Activated CD4-positive, alpha-beta T cell treated with anti-CD3 and anti-CD28 coated beads, Interleukin-2, amount 10 ng/mL, durations not matched to agents 7 days and 5 days (primary cell): ENCODE data around the gene SPDYE3. TPM values are rescaled to one million over a fixed set of nuclear protein-coding genes. Genes with fewer than 3 reads are reported as not detected.

Source experiments
- CTCF ChIA-PET: fragments of 350-600 bp; sonication (Branson Sonifier 250); formaldehyde crosslinking; loops from one replicate; lab custom pipeline; 2021; ENCODE audit warnings: antibody characterized with exemption; lab: Charles Lee
- POLR2A ChIA-PET: fragments of 350-600 bp; sonication (Branson Sonifier 250); formaldehyde crosslinking; loops from one replicate; lab custom pipeline; 2021; ENCODE audit warnings: antibody characterized with exemption; lab: Charles Lee
- DNase-seq: peaks from one replicate; pipeline ENCODE4 v3.0.0-alpha.2; 2020
- H3K27ac Mint-ChIP-seq: one replicate; pipeline ENCODE4 v1.8.0; 2021; ENCODE audit warnings: mild to moderate bottlenecking, moderate library complexity, mixed read lengths
- H3K27me3 Mint-ChIP-seq: one replicate; pipeline ENCODE4 v1.8.0; 2021; ENCODE audit warnings: mixed read lengths
- H3K36me3 Mint-ChIP-seq: one replicate; pipeline ENCODE4 v1.8.0; 2021; ENCODE audit warnings: low read depth, mixed read lengths
- H3K4me1 Mint-ChIP-seq: one replicate; pipeline ENCODE4 v1.8.0; 2021; ENCODE audit warnings: mixed read lengths
- H3K4me3 Mint-ChIP-seq: one replicate; pipeline ENCODE4 v1.8.0; 2021; ENCODE audit warnings: mild to moderate bottlenecking, moderate library complexity, mixed read lengths
- H3K9me3 Mint-ChIP-seq: one replicate; pipeline ENCODE4 v1.8.0; 2021; ENCODE audit warnings: mixed read lengths
- total RNA-seq, 2 experiments: library from RNA; stranded (reverse); gene quantifications; one replicate each; pipeline ENCODE4 v1.2.3, GENCODE V29; 2021

Gene SPDYE3
- total RNA-seq, 2 experiments from 2014 or later: not detected

DNA sequence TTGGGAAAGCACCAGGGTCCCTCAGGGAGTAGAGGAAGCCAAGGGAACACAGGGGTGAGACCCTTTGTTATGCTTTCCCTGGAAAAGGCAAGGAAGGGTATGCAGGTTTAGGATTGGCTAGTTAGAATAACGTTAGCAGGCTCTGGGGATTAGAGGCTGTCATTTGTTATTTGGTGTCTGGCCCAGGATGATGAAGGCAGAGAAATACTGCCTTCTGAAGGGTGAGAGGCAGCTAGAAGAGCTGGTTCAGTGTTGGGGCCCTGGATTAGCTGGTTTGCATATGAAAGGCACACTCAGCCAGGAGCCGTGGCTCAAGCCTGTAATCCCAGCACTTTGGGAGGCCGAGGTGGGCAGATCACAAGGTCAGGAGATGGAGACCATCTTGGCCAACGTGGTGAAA lies 62.8 kb downstream of the SPDYE3 start:
- CTCF ChIA-PET: no interaction called here
- no peak for DNase-seq
- POLR2A ChIA-PET: interaction anchor here (0.6 kb wide), 1 partner anchor 946 kb away, joined by 3 read pairs; no protein-coding TSS in a partner anchor
- H3K9me3 Mint-ChIP-seq: no peaks in the 10 kb centered on the region
- H3K4me1 Mint-ChIP-seq: peaks cover 31% of the 10 kb centered on the region
- H3K27me3 Mint-ChIP-seq: no peaks in the 10 kb centered on the region
- H3K36me3 Mint-ChIP-seq: peaks cover 6% of the 10 kb centered on the region
- H3K27ac Mint-ChIP-seq: peak overlapping the region; percentile 46
- H3K4me3 Mint-ChIP-seq: no peak overlapping the region

DNA sequence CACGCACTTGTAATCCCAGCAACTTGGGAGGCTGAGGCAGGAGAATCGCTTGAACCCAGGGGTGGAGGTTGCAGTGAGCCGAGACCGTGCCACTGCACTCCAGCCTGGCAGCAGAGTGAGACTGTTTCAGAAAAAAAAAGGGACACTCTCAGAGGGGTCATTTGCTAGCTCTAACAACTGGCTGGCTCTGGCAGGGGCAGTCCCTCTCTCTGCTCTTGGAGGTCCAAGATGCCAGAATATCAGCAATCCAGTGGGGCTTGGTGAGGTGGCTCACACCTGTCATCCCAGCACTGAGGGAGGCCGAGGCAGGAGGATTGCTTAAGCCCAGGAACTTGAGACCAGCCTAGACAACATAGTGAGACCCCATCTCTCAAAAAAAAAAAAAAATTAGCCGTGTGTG lies 63.2 kb downstream of the SPDYE3 start:
- CTCF ChIA-PET: no interaction called here
- no peaks in the 10 kb centered on the region for H3K9me3 Mint-ChIP-seq
- H3K27me3 Mint-ChIP-seq: no peaks in the 10 kb centered on the region
- H3K36me3 Mint-ChIP-seq: peaks cover 2% of the 10 kb centered on the region
- POLR2A ChIA-PET: interaction anchor here (0.6 kb wide), 1 partner anchor 947 kb away, joined by 3 read pairs; no protein-coding TSS in a partner anchor
- DNase-seq: no peak
- no peak overlapping the region for H3K27ac Mint-ChIP-seq
- H3K4me3 Mint-ChIP-seq: no peak overlapping the region
- H3K4me1 Mint-ChIP-seq: peaks cover 26% of the 10 kb centered on the region

DNA sequence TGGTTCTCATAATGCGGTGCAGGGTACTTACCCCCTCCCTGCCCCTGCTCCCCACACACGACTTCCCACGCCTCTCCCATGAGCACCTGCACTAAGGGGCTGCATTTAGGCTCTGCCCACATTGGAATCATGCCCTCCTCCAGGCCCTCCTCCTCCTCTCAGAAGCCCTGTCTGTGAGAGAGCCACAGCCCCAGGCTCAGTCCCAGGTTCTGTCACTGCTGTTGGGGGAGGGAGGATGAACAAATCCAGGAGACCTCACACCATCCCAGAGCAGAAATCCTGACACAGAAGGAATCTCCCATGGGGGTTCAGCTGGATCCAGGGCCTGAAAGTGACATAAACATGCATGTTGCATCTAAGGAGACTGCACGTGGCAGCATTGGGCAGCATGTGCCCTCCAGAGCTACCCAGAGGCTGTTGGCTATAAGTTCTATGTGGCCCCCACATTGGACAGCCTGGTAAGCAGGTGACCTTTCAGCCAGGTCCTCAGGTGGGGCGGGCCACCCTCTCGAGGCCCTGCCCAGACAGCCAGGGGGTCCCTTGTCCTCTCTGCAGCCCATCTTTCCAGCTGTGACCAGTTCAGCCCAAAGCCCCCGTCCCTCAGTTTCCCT lies 64.2 kb downstream of the SPDYE3 start:
- Mint-ChIP-seq H3K4me3 (no peak overlapping the region), H3K36me3 (peaks cover 2% of the 10 kb centered on the region), H3K4me1 (peaks cover 18% of the 10 kb centered on the region), H3K27ac (peak overlapping the region; percentile 31), H3K27me3 (no peaks in the 10 kb centered on the region), H3K9me3 (no peaks in the 10 kb centered on the region)
- no peak for DNase-seq
- ChIA-PET POLR2A (no interaction called here), CTCF (interaction anchor here (1.5 kb wide), 1 partner anchor 24 kb away, joined by 4 read pairs; no protein-coding TSS in a partner anchor)

Other genes with a start within 250 kb of the SPDYE3 start
- 10 to 100 TPM; 24.5 to 28.3 TPM for gene ZNF3, start 226.0 kb upstream of the SPDYE3 start, total RNA-seq
- 10 to 100 TPM; 80.6 to 97.1 TPM for gene COPS6, start 218.7 kb upstream of the SPDYE3 start, total RNA-seq
- gene MCM7, start 206.3 kb upstream of the SPDYE3 start, total RNA-seq: 100 to 1,000 TPM; 292 to 321 TPM
- gene AP4M1, start 206.1 kb upstream of the SPDYE3 start, total RNA-seq: 10 to 100 TPM; 13.1 to 14.1 TPM
- 10 to 100 TPM; 60.1 to 65.5 TPM for gene TAF6, start 188.3 kb upstream of the SPDYE3 start, total RNA-seq
- gene CNPY4, start 188.1 kb upstream of the SPDYE3 start, total RNA-seq: 10 to 100 TPM; 40.5 to 40.7 TPM
- 1 to 10 TPM; 2.3 to 3.6 TPM for gene MBLAC1, start 180.7 kb upstream of the SPDYE3 start, total RNA-seq
- gene LAMTOR4, start 158.8 kb upstream of the SPDYE3 start, total RNA-seq: 100 to 1,000 TPM; 124 to 172 TPM
- 10 to 100 TPM; 54.0 to 54.6 TPM for gene TRAPPC14, start 149.0 kb upstream of the SPDYE3 start, total RNA-seq
- 10 to 100 TPM; 14.2 to 15.6 TPM for gene GAL3ST4, start 139.1 kb upstream of the SPDYE3 start, total RNA-seq
- gene GPC2, start 130.3 kb upstream of the SPDYE3 start, total RNA-seq: 10 to 100 TPM; 13.9 to 20.9 TPM
- 10 to 100 TPM; 24.2 to 24.7 TPM for gene STAG3, start 129.8 kb upstream of the SPDYE3 start, total RNA-seq
- 10 to 100 TPM; 61.2 to 66.6 TPM for gene PVRIG, start 87.8 kb upstream of the SPDYE3 start, total RNA-seq
- 10 to 100 TPM; 50.6 to 56.2 TPM for gene PILRB, start 50.4 kb downstream of the SPDYE3 start, total RNA-seq
- gene PILRA, start 65.8 kb downstream of the SPDYE3 start, total RNA-seq: 1 to 10 TPM; 1.8 to 2.7 TPM
- 1 to 10 TPM; 2.4 to 2.7 TPM for gene ZCWPW1, start 121.0 kb downstream of the SPDYE3 start, total RNA-seq
- 10 to 100 TPM; 49.1 to 50.5 TPM for gene MEPCE, start 122.1 kb downstream of the SPDYE3 start, total RNA-seq
- gene PPP1R35, start 128.8 kb downstream of the SPDYE3 start, total RNA-seq: 10 to 100 TPM; 67.9 to 77.9 TPM
- 1 to 10 TPM; 3.0 to 4.1 TPM for gene SPACDR, start 156.6 kb downstream of the SPDYE3 start, total RNA-seq
- gene TSC22D4, start 171.5 kb downstream of the SPDYE3 start, total RNA-seq: 100 to 1,000 TPM; 113 to 128 TPM
- under 1 TPM; 0.23 to 0.32 TPM for gene NYAP1, start 176.2 kb downstream of the SPDYE3 start, total RNA-seq
- gene AGFG2, start 231.5 kb downstream of the SPDYE3 start, total RNA-seq: 10 to 100 TPM; 43.0 to 45.3 TPM